Left renal pelvis (tissue), 4 donors: Measurements from ENCODE around the gene RAB26. TPM values are rescaled to one million over a fixed set of nuclear protein-coding genes. Genes with fewer than 3 reads are reported as not detected.
"Not testable (repeated sequence)": the region's sequence is repeated elsewhere in the genome, so short reads cannot be mapped to it uniquely, and the experiment has no call there.

Experiments used
- DNase-seq, 4 donors: peaks; one replicate each; pipeline ENCODE4 v3.0.0-alpha.2; 2013; ENCODE audit warnings: low read depth in 4 of 4, low spot score in 3 of 4
- polyA plus RNA-seq, 4 donors: library from polyadenylated mRNA; unstranded; fragments of 120-200 nt; gene quantifications; one replicate each; pipeline ENCODE4 v1.2.1, GENCODE V29; 2013; ENCODE audit not compliant: insufficient read length in 4 of 4

The RAB26 gene
- polyA plus RNA-seq, 4 donors: 1.9 to 4.0 (median 2.4) TPM

GRCh38 chr16:2116428-2116827 is 32.0 kb upstream of the RAB26 start:
- DNase-seq: not testable (repeated sequence)

GRCh38 chr16:2117341-2117740 is 31.1 kb upstream of the RAB26 start:
- not testable (repeated sequence) for DNase-seq

DNA sequence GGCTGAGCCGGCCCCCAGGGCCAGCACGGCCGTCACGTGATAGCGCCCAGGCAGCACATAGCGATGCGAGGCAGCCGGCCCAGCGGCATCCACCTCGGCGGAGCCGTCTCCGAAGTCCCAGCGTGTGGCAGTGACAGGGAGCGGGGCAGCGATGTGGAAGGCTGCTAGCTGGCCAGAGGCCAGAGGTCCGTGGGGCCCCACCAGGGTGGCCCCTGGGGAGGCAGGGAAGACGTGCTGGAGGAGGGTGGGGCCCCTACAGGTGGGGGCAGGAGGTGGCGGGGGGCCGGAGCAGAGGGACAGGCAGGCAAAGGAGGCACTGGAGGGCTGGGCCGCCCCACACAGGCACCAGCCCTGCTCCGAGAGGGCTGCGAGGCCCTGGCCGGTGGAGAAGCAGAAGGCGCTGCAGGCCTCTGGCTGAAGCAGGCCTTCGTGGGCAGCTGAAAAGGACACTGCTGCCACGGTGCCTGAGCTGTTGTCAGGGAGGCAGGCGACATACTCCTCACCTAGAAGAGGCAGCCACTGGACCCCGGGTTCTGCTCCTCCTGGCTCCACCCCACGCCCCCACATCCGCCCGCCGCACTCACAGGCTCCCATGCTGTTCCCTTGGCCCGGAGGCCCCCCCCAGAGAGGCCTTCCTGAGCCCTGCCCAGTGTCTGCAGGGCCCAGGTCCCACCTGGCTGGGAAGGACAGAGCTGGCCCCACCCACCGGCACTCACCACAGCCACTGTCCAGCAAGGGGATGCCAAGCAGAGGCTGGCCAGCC is 30.3 kb upstream of the RAB26 start:
- not testable (repeated sequence) for DNase-seq

GRCh38 chr16:2121325-2121724 is 27.1 kb upstream of the RAB26 start:
- DNase-seq: not testable (repeated sequence)

GRCh38 chr16:2121853-2122252 is 26.6 kb upstream of the RAB26 start:
- DNase-seq: no peak

GRCh38 chr16:2122429-2122828 is 26.0 kb upstream of the RAB26 start:
- no peak for DNase-seq

- DNase-seq: not testable (repeated sequence)
These were observed 25.3 kb upstream of the RAB26 start for GRCh38 chr16:2122934-2123683.

DNA sequence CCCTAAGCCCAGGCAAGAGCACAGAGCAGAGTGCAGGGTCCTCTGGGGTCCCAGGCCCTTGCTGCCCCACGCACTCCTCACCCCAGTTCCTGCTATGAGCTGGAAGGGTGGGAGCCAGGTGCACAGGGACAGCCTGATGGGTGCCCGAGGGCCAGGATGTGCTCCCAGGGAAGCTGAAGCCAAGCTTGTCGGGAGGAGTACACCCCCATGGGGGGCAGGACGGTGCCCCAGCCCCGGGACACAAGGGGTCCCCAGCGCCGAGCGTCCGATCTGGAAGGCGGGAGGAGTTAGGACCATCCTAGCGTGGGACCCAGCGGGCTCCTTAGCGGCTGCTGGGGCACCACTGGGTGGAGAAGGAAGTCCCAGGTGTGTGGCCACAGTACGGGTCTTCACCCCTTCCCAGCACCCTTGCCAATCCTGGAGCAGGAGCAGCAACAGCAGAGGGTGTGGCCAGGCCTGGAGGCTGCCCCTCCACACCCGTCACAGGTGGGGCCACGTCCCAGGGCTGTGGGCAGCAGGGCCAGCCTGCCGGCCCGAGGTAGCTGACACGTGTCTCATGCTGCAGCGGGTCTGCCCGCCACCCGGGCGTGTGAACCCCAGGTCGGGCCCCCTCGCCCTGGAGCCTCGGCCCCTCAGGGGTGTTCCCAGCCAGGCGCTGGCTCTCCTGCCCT is 24.6 kb upstream of the RAB26 start:
- not testable (repeated sequence) for DNase-seq

DNA sequence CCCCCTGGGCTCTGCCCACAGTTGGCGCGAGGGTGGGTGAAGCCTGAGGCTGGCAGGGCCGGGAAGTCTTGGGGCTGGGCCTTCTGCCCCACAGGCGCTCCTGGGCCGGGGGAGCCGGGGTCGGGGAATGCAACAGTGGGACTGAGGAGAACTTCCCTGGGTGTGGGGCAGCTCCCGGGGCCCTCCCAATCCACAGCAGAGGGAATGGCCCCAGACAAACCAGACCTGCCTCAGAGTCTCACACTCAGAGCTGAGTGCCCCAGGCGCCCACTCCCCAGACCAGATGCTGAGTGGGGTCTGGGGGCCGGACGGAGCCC is 24.1 kb upstream of the RAB26 start:
- not testable (repeated sequence) for DNase-seq

DNA sequence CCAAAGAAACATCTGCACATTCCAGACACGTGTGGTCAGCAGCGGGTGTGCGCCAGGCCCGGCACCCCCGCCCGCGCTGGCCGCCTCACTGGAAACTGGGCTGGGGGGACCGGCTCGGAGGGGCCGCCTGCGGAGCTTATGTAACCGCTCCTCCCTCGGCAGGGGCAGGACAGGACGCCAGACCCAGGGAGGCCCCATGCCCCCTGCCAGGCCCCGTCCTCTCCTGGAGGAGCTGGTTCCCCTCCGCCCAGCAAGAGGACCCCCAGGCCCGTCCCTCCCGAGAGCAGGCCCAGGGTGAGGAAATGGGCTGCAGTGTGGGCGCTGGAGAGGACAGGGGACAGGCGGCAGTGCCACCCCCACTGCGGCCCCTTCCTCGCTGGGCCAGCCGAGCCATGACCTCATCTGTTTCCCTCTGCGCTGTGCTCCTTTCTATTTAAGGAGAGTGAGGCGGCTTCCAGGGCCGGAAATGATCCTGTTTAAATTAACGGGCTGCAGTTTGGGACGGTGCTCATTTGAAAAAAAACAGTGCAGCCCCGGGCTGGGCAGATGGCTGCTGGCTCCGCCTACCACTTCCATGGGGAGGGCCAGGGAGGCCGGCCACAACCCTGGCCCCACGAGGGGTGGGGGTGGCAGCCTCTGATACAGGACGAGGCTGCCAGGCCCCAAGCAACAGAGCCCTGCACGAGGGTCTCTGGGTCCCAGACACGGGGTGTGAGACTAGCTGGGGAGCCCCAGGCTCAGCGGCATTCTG is 23.6 kb upstream of the RAB26 start:
- DNase-seq: peak in 1 of 4 donors; percentile 39

GRCh38 chr16:2125609-2126008 is 22.8 kb upstream of the RAB26 start:
- not testable (repeated sequence) for DNase-seq

DNA sequence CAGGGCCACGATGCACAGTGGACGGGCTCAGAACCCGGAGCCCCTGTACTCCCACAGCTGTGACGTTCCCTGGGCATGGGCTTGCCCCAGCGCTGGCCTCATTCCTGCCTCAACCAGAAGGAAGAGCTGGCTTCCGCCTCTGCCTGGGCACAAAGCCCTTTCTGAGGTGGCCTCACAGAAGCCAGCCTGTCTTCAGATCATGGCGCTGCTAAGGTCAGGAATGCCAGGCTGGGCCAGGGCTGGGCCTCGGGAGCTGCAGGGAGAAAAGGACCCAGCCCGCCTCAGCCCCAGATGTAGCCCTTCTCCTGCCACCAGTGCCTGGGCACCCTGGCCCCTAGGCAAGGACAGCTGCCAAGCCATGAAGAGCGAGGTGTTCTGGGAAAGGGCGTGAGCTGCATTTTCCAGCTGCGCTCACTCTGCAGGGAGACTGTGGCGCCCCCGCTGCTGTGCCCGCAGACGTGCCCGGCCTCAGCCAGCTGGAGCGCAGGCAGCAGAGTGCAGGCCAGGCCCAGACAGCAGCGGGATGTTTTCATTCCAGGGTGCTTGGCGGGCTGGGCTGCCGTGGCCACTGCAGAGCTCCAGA is 22.2 kb upstream of the RAB26 start:
- not testable (repeated sequence) for DNase-seq

GRCh38 chr16:2126928-2127556 is 21.4 kb upstream of the RAB26 start:
- DNase-seq: not testable (repeated sequence)

- DNase-seq: not testable (repeated sequence)
These were observed 20.7 kb upstream of the RAB26 start for GRCh38 chr16:2127630-2128280.

DNA sequence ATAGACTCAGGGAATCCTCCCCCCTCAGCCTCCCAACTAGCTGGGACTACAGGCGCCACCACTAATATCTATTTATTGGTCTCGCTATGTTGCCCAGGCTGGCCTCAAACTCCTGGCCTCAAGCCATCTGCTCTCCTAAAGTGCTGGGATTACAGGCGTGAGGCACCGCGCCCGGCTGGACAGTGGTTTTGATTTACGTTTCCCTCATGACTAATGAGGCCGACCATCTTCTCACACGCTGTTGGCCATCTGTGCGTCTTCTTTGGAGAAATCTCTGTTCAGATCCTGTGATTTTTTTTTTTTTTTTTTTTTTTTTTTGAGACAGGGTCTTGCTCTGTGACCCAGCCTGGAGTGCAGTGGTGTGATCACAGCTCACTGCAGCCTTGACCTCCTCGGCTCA is 19.2 kb upstream of the RAB26 start:
- DNase-seq: not testable (repeated sequence)

- not testable (repeated sequence) for DNase-seq
These were observed 18.5 kb upstream of the RAB26 start for GRCh38 chr16:2129890-2130447.

DNA sequence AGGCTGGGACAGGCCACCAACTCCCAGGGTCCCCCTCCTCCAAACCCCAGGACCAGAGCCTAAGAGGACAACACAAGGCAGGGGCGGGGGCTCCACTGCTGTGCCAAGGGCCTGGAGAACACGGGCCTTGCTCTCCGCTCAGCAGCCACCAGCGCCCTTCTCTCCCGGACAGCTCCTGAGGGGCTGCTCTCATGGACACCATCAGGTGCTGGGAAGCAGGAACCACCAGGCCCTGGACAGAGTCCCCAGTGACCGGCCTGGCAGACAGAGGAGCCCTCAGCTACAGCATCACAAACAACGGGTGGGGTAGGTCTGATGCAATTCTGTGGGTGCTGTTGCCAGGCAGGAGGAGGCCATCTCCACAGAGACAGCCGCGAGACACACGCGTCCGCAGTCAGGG is 14.6 kb upstream of the RAB26 start:
- not testable (repeated sequence) for DNase-seq

- not testable (repeated sequence) for DNase-seq
These were observed 13.4 kb upstream of the RAB26 start for GRCh38 chr16:2135071-2135470.
